Parathyroid adenoma (tissue), 2 donors: Measurements from ENCODE around the gene GAR1.

Experiments used
- H2AFZ ChIP-seq: fragments of 300-600 bp; sonication (generic); one replicate; pipeline ENCODE4 v1.7.0; 2017; ENCODE audit warnings: antibody characterized with exemption, mild to moderate bottlenecking
- H3K27ac ChIP-seq: fragments of 300-600 bp; sonication (generic); one replicate; pipeline ENCODE4 v1.7.0; 2017
- H3K27me3 ChIP-seq: fragments of 300-600 bp; sonication (generic); one replicate; pipeline ENCODE4 v1.7.0; 2017; ENCODE audit warnings: low read length; ENCODE audit not compliant: control insufficient read depth, insufficient read depth
- H3K36me3 ChIP-seq: fragments of 300-600 bp; sonication (generic); one replicate; pipeline ENCODE4 v1.7.0; 2017; ENCODE audit warnings: low read length; ENCODE audit not compliant: control insufficient read depth, insufficient read depth
- H3K4me1 ChIP-seq: fragments of 300-600 bp; sonication (generic); one replicate; pipeline ENCODE4 v1.7.0; 2017; ENCODE audit warnings: control low read depth
- H3K4me2 ChIP-seq: fragments of 300-600 bp; sonication (generic); one replicate; pipeline ENCODE4 v1.7.0; 2017; ENCODE audit warnings: low read length
- H3K4me3 ChIP-seq: fragments of 300-600 bp; sonication (generic); one replicate; pipeline ENCODE4 v1.7.0; 2017; ENCODE audit warnings: low read depth, low read length
- H3K79me2 ChIP-seq: fragments of 300-600 bp; sonication (generic); one replicate; pipeline ENCODE4 v1.7.0; 2017; ENCODE audit warnings: control low read depth
- H3K9ac ChIP-seq: fragments of 300-600 bp; sonication (generic); one replicate; pipeline ENCODE4 v1.7.0; 2017; ENCODE audit warnings: mild to moderate bottlenecking
- H3K9me3 ChIP-seq: fragments of 300-600 bp; sonication (generic); one replicate; pipeline ENCODE4 v1.7.0; 2017; ENCODE audit warnings: low read length; ENCODE audit not compliant: control insufficient read depth
- CTCF ChIP-seq: fragments of 300-600 bp; sonication (generic); IDR thresholded peaks from one replicate; pipeline ENCODE4 v1.7.0; 2017; ENCODE audit warnings: antibody characterized with exemption, mild to moderate bottlenecking
- donor health status: primary hyperparathyroidism.

GAR1 gene

GRCh38 chr4:109870061-109870460 lies 54.5 kb downstream of the GAR1 start:
- H3K36me3 ChIP-seq, result no peaks in the 10 kb centered on the region
- H3K9ac ChIP-seq, result no peak overlapping the region
- H3K27ac ChIP-seq, result no peak overlapping the region
- H3K27me3 ChIP-seq, result no peaks in the 10 kb centered on the region
- H3K4me3 ChIP-seq, result no peak overlapping the region
- H2AFZ ChIP-seq, result no peak overlapping the region
- no peak overlapping the region for H3K4me2 ChIP-seq
- no peaks in the 10 kb centered on the region for H3K4me1 ChIP-seq
- H3K9me3 ChIP-seq, result no peaks in the 10 kb centered on the region
- TF ChIP-seq CTCF, result no peak
- H3K79me2 ChIP-seq, result no peaks in the 10 kb centered on the region

- Histone ChIP-seq H3K4me3 (no peak overlapping the region), H3K27me3 (no peaks in the 10 kb centered on the region), H3K4me2 (no peak overlapping the region), H3K36me3 (no peaks in the 10 kb centered on the region), H3K9ac (no peak overlapping the region), H3K27ac (no peak overlapping the region), H2AFZ (no peak overlapping the region), H3K4me1 (no peaks in the 10 kb centered on the region), H3K9me3 (no peaks in the 10 kb centered on the region), H3K79me2 (no peaks in the 10 kb centered on the region)
- TF ChIP-seq CTCF, result no peak
Observed at GRCh38 chr4:109872065-109872464, 56.5 kb downstream of the GAR1 start.

GRCh38 chr4:109872950-109873656 lies 57.5 kb downstream of the GAR1 start:
- Histone ChIP-seq H3K36me3 (no peaks in the 10 kb centered on the region), H2AFZ (no peak overlapping the region), H3K27ac (no peak overlapping the region), H3K9ac (no peak overlapping the region), H3K27me3 (no peaks in the 10 kb centered on the region), H3K4me2 (no peak overlapping the region), H3K4me3 (no peak overlapping the region), H3K79me2 (no peaks in the 10 kb centered on the region), H3K9me3 (no peaks in the 10 kb centered on the region), H3K4me1 (no peaks in the 10 kb centered on the region)
- TF ChIP-seq CTCF, result no peak

- H3K27me3 ChIP-seq, result no peaks in the 10 kb centered on the region
- H3K9me3 ChIP-seq, result no peaks in the 10 kb centered on the region
- no peak overlapping the region for H3K9ac ChIP-seq
- no peaks in the 10 kb centered on the region for H3K79me2 ChIP-seq
- H2AFZ ChIP-seq, result no peak overlapping the region
- H3K4me2 ChIP-seq, result no peak overlapping the region
- TF ChIP-seq CTCF, result no peak
- H3K4me1 ChIP-seq, result no peaks in the 10 kb centered on the region
- no peak overlapping the region for H3K27ac ChIP-seq
- H3K36me3 ChIP-seq, result no peaks in the 10 kb centered on the region
- H3K4me3 ChIP-seq, result no peak overlapping the region
Observed at GRCh38 chr4:109873791-109874514, 58.4 kb downstream of the GAR1 start.
